Placental epithelial cell (primary cell): Measurements from ENCODE around the gene QPCT. TPM values are rescaled to one million over a fixed set of nuclear protein-coding genes. Genes with fewer than 3 reads are reported as not detected.

ENCODE experiments used
- small RNA-seq: library from RNA; depleted of rRNA; stranded (forward); fragments of <200 nt; gene quantifications from one replicate; pipeline ENCODE3, GENCODE V24; 2012
- total RNA-seq: library from RNA; depleted of rRNA; stranded (reverse); fragments of >200 nt; gene quantifications from 2 replicates; pipeline ENCODE4 v1.2.3, GENCODE V29; 2012

Gene QPCT
- total RNA-seq: 47.6 and 60.9 TPM in 2 replicates

GRCh38 chr2:37344453-37345361 lies at the start of gene QPCT:
TSS of gene QPCT (plus strand) at chr2:37344630. CDS start at chr2:37344732, 102 bp downstream.

GRCh38 chr2:37324786-37325624 lies 19.4 kb upstream of the QPCT start, which contains the start of gene PRKD3:
TSS of gene PRKD3 (minus strand) at chr2:37324833. CDS start at chr2:37316524, 8,309 bp downstream.

Small RNAs within 50 kb of the gene (small RNA-seq; reads per million reads assigned to genes)
- gene RNU6-939P: not detected

Other genes starting within 250 kb of the QPCT start
- 16.1 and 17.5 TPM in 2 replicates for gene EIF2AK2, start 187.7 kb upstream of the QPCT start, total RNA-seq
- gene SULT6B1, start 156.0 kb upstream of the QPCT start, total RNA-seq: not detected in 2 replicates
- 14.4 and 15.3 TPM in 2 replicates for gene CEBPZOS, start 148.1 kb upstream of the QPCT start, total RNA-seq
- 28.3 and 28.4 TPM in 2 replicates for gene CEBPZ, start 113.0 kb upstream of the QPCT start, total RNA-seq
- 7.6 and 9.8 TPM in 2 replicates for gene NDUFAF7, start 113.0 kb upstream of the QPCT start, total RNA-seq
- gene PRKD3, start 19.8 kb upstream of the QPCT start, total RNA-seq: 66.4 and 69.9 TPM in 2 replicates